ENCODE measurements around the gene STAT5A. TPM values are rescaled to one million over a fixed set of nuclear protein-coding genes. Genes with fewer than 3 reads are reported as not detected.
"Not testable (repeated sequence)": the region's sequence is repeated elsewhere in the genome, so short reads cannot be mapped to it uniquely, and the experiment has no call there.

STAT5A gene
- total RNA-seq, 4 donors from 2014 or later = 30.7 to 69.2 (median 33.9) TPM

GRCh38 chr17:42301022-42301421 lies 12.7 kb downstream of the STAT5A start:
- Histone ChIP-seq H3K4me3 (no peak overlapping the region), H3K27me3 (no peaks in the 10 kb centered on the region), H3K4me1 (no peaks in the 10 kb centered on the region), H3K27ac (no peak overlapping the region), H3K9me3 (no peaks in the 10 kb centered on the region), H3K36me3 (no peaks in the 10 kb centered on the region)
- TF ChIP-seq POLR2A (IDR thresholded peaks at IDR 0.05) = no peak
- TF ChIP-seq CTCF (IDR thresholded peaks at IDR 0.05) = no peak
- intact Hi-C loops (cut with DNase I; ENCODE audit: low total_unique reads) = no loop called here
- no peak for DNase-seq

- Histone ChIP-seq H3K27ac (no peak overlapping the region), H3K36me3 (no peaks in the 10 kb centered on the region), H3K9me3 (no peaks in the 10 kb centered on the region), H3K4me3 (no peak overlapping the region), H3K27me3 (no peaks in the 10 kb centered on the region), H3K4me1 (no peaks in the 10 kb centered on the region)
- intact Hi-C loops (cut with DNase I; ENCODE audit: low total_unique reads) = no loop called here
- DNase-seq = no peak
- TF ChIP-seq POLR2A (IDR thresholded peaks at IDR 0.05) (no peak), CTCF (IDR thresholded peaks at IDR 0.05) (no peak)
Measured at GRCh38 chr17:42303694-42304093, 15.4 kb downstream of the STAT5A start.

- no peak for DNase-seq
- Histone ChIP-seq H3K27ac (no peak overlapping the region), H3K27me3 (no peaks in the 10 kb centered on the region), H3K36me3 (no peaks in the 10 kb centered on the region), H3K4me3 (no peak overlapping the region), H3K9me3 (no peaks in the 10 kb centered on the region), H3K4me1 (no peaks in the 10 kb centered on the region)
- TF ChIP-seq POLR2A (IDR thresholded peaks at IDR 0.05) (no peak), CTCF (IDR thresholded peaks at IDR 0.05) (no peak)
- intact Hi-C loops (cut with DNase I; ENCODE audit: low total_unique reads) = no loop called here
Measured at GRCh38 chr17:42304187-42305030, 16.1 kb downstream of the STAT5A start.

GRCh38 chr17:42305031-42305330 lies 16.7 kb downstream of the STAT5A start:
- H3K36me3 ChIP-seq; intact Hi-C loops (cut with DNase I; ENCODE audit: low total_unique reads); H3K27ac ChIP-seq: not testable (repeated sequence)

GRCh38 chr17:42305543-42306384 lies 17.5 kb downstream of the STAT5A start:
- Histone ChIP-seq H3K27ac (no peak overlapping the region), H3K9me3 (no peaks in the 10 kb centered on the region), H3K36me3 (no peaks in the 10 kb centered on the region), H3K4me3 (no peak overlapping the region), H3K4me1 (peaks cover 0 to 4% of the 10 kb centered on the region in 2 donors), H3K27me3 (no peaks in the 10 kb centered on the region)
- no peak for DNase-seq
- TF ChIP-seq POLR2A (IDR thresholded peaks at IDR 0.05) (no peak), CTCF (IDR thresholded peaks at IDR 0.05) (no peak)
- intact Hi-C loops (cut with DNase I; ENCODE audit: low total_unique reads) = no loop called here

More at GRCh38 chr17:42305031-42305330, 16.7 kb downstream of the STAT5A start:
- not testable (repeated sequence) for H3K4me1 ChIP-seq, H3K4me3 ChIP-seq, H3K27me3 ChIP-seq, DNase-seq, H3K9me3 ChIP-seq

Data from uterus (tissue), 4 donors.